ENCODE results near the gene NTS.

GRCh38 chr12:85872497-85873091, 1.5 kb upstream of the NTS start:
- TF ChIP-seq POLR2A (IDR thresholded peaks at IDR 0.05) (no peak), CTCF (IDR thresholded peaks at IDR 0.05) (peak; percentile 20 to 74 (median 60))

Measured in thyroid gland (tissue), 4 donors.